NCI-H1694 treated with DMSO at 0.1 percent for 48 hours (cell line): ENCODE results near the gene FARP1.

Experiments
- DNase-seq: peaks from one replicate; lab custom pipeline; 2025; lab: John Stamatoyannopoulos, UW

The FARP1 gene

GRCh38 chr13:98482476-98483444 is 339.9 kb downstream of the FARP1 start:
- DNase-seq = peak; percentile 33

GRCh38 chr13:98483601-98484288 is 340.9 kb downstream of the FARP1 start:
- no peak for DNase-seq

- DNase-seq = peak; percentile 14
These were observed 341.7 kb downstream of the FARP1 start for GRCh38 chr13:98484289-98485219.

GRCh38 chr13:98485561-98485960 is 342.7 kb downstream of the FARP1 start:
- DNase-seq = no peak

GRCh38 chr13:98486412-98486811 is 343.5 kb downstream of the FARP1 start:
- no peak for DNase-seq

- DNase-seq = no peak
These were observed 344.1 kb downstream of the FARP1 start for GRCh38 chr13:98487016-98487415.

- no peak for DNase-seq
These were observed 344.6 kb downstream of the FARP1 start for GRCh38 chr13:98487522-98487921.

- no peak for DNase-seq
These were observed 345.8 kb downstream of the FARP1 start for GRCh38 chr13:98488736-98489135.

- no peak for DNase-seq
These were observed 346.7 kb downstream of the FARP1 start for GRCh38 chr13:98489446-98490194.

GRCh38 chr13:98490195-98490836 is 347.4 kb downstream of the FARP1 start:
- DNase-seq = no peak

GRCh38 chr13:98490866-98491265 is 348.0 kb downstream of the FARP1 start:
- no peak for DNase-seq

GRCh38 chr13:98492335-98493041 is 349.6 kb downstream of the FARP1 start:
- DNase-seq = no peak

- DNase-seq = no peak
These were observed 350.3 kb downstream of the FARP1 start for GRCh38 chr13:98493042-98493712.

- DNase-seq = no peak
These were observed 351.9 kb downstream of the FARP1 start for GRCh38 chr13:98494769-98495168.

- DNase-seq = no peak
These were observed 353.0 kb downstream of the FARP1 start for GRCh38 chr13:98495627-98496478.

GRCh38 chr13:98496479-98496791 is 353.5 kb downstream of the FARP1 start:
- no peak for DNase-seq

- DNase-seq = no peak
These were observed 354.1 kb downstream of the FARP1 start for GRCh38 chr13:98496966-98497365.

GRCh38 chr13:98500963-98501421 is 358.1 kb downstream of the FARP1 start:
- no peak for DNase-seq
